Measurements from ENCODE around the gene GAS5.
"Not testable (repeated sequence)": the region's sequence is repeated elsewhere in the genome, so short reads cannot be mapped to it uniquely, and the experiment has no call there.

GAS5 gene

GRCh38 chr1:173867753-173868265 lies at the start of gene GAS5:
GAS5 (minus strand) TSS chr1:173867989.
- DNase-seq, result peak; percentile 98 to 99

DNA sequence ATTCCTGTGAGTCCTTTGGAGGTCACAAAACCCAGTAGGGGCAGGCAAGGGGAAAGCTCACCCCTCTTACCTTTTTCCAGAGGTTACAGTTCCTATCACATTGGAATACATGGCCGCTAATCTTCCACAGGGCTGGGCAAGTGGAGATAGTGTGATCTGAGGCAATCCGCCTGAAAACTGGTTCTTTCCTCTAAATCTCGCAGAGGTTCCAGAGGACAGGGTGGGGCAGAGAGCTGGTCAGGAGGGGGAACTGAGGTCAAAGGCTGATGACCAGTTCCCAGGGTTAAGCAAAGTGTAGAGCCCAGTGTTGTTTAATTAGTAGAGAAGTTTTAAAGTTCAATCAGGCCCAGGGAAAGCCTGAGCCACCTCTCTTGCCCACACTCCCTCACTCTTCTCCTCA lies 49.4 kb upstream of the GAS5 start, which contains the start of gene SERPINC1:
TSS of gene SERPINC1 (minus strand) at position 179 of the 400 bp plus-strand sequence. CDS start at position 111, 68 bp downstream.
- no peak for DNase-seq

GRCh38 chr1:173916667-173917066 lies 48.9 kb upstream of the GAS5 start:
- no peak for DNase-seq

GRCh38 chr1:173915596-173915995 lies 47.8 kb upstream of the GAS5 start:
- no peak for DNase-seq

GRCh38 chr1:173914366-173914871 lies 46.6 kb upstream of the GAS5 start:
- no peak for DNase-seq

- DNase-seq, result no peak
Observed at GRCh38 chr1:173913111-173913510, 45.3 kb upstream of the GAS5 start.

DNA sequence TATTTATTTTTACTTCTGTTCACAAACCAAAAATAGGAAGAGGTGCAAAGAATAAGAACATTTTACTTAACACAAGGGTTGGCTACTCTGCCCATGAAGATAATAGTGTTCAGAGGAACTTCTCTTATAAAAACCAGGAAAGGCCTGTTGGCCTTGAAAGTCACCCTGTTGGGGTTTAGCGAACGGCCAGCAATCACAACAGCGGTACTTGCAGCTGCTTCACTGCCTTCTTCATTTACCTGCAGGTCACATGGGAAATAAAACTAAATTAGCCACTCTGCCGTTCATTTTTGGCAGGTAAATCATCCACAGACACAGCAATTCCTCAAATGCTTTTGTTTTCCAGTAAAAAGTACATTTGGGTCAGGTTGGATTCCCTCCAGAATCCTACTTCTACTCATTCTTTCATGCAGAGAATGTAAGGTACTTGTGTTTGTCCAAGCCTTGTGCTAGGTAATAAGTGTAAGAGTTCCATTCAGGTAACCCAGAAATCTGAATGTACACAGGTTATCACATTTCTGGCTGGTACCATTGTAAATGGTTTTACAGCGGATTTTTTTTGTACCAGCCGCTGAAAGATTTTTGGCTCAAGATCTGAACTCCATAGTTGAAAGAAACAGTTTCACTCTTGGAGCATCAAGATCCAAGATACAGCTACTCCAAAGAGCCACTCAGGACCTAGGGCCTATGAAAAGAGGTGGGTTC lies 36.2 kb upstream of the GAS5 start:
- no peak for DNase-seq

- no peak for DNase-seq
Observed at GRCh38 chr1:173900992-173901391, 33.2 kb upstream of the GAS5 start.

DNA sequence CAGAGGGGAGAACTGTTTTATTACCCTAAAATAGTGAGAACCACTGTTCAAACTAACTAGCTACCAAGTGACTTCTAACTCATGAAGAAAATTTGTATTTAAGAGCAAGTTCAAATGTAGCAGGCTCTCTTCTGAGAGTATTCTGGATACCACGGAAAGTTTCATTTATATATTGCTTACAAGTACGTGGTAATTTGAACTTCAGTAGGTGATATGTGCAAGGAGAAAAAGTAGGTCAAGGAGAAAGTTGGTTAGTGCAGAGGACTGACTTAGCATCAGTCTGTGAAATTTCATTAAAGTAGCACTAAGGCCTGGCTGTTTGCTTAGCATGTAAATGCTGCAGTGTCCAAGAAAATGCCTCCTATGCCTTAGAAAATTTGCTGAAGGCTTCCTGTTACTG lies 32.6 kb upstream of the GAS5 start:
- DNase-seq, result no peak

- no peak for DNase-seq
Observed at GRCh38 chr1:173894189-173894588, 26.4 kb upstream of the GAS5 start.

- DNase-seq, result no peak
Observed at GRCh38 chr1:173893611-173894010, 25.8 kb upstream of the GAS5 start.

GRCh38 chr1:173889885-173890284 lies 22.1 kb upstream of the GAS5 start:
- DNase-seq, result no peak

DNA sequence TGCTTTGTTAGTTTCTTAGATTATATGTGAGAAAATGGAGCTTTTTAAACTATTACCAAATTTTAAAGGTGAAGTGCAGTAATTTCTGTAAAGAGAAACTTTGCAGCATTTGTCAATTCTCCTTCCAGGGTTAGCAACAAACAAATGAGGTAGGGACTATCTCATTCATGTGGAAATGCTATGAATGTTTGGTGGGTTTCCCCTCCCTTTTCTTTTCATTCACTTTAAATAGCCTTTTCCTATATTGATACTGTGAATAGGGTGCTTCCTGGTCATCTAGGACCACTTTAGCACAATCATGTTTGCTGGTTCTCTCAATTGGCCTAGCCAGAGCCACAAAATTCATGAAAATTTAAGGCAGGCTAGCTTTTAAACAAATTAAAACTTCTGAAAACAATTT lies 21.0 kb upstream of the GAS5 start:
- DNase-seq, result no peak

DNA sequence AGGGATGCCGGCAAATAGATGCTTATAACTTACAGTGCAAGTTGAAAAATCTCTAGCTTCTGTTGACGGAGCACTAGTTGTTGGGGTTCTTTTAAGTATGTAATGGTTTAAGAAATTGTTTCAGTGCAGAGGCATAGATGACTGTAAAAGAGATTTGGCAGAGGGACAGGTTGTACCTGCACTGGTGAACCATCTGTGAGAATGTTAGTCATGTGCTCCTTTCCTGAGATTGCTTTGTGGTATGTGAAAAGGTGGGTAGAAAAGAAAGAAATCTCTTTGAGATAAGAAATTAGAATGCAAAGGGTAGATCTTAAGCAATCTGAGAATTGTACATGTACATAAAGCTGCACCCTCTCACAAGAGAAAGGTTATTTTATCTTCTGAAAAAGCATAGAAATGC lies 19.8 kb upstream of the GAS5 start:
- no peak for DNase-seq

DNA sequence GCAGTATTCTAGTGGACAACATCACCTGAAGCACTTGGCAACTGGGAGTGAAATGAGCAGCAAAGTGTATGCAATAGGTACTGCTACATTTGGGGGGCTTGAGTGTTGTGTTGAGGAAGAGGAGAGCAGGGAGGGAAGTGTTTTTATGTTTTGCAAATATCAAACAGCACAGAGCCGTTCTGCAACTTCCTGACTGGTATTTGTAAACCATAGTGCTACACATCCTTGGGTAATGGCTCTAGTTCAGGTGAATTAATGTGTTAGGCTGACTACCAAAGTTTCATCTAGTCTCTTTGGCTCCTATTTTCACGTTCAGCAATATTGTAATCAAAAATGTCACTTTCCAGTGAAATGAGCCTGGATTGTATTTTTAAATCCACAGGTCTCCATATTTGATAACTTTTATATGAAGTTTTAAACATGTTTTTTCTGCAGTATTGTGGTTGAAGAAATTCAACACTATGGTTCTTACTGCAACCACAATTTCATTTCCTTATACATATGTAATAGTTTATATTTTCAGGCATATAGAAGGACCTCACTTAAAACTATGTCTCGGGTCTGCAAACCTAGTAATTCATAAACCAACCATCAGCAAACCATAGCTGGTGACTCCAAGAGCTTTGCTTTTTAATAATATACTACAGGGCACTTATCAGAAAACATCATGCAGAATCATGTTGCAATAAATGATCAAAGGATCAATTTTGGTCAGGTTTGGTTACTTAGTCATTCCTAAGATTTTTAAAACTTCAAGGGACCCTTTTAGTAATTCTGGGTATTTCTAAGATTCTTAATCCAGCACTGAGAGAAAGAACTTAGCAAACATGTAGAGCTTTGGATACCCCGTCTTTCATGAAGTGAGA lies 19.2 kb upstream of the GAS5 start:
- no peak for DNase-seq

GRCh38 chr1:173884701-173885100 lies 16.9 kb upstream of the GAS5 start:
- DNase-seq, result no peak

GRCh38 chr1:173881117-173881516 lies 13.3 kb upstream of the GAS5 start:
- DNase-seq, result not testable (repeated sequence)

DNA sequence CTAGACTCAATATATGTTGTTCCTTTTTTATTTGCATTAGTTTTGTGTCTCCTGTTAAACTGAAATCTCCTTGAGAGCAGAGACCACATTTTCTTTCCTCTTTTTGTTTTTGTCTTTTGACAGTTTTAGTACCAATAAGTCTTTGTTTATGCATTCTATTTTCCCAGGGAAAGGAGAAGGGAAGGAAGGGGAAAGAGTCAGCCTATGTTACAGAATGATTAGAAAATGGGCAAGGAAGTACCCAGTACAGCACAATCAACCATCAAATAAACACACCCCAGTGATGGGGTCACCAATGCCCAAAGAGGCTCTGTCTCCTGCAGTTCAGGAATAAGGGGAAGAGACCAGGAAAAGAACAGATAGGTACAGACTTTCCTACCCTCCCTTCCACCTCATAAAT lies 10.5 kb upstream of the GAS5 start:
- no peak for DNase-seq

DNA sequence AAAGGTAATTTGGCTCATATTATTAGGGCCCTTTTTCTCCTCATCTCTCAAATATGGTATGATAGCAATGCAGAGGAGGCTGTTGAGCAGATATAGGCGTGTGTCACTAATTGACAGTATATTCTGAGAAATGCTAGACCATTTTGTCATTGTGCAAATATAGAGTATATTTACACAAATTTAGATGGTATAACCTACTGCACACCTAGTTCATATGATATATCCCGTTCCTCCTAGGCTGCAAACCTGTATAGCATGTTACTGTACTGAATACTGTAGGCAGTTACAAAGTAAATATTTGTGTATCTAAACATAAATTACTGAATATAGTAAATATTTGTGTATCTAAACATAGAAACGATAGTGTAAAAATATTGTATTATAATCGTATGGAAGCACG lies 8.9 kb upstream of the GAS5 start:
- no peak for DNase-seq

GRCh38 chr1:173871500-173871899 lies 3.7 kb upstream of the GAS5 start:
- DNase-seq, result no peak

GRCh38 chr1:173871091-173871490 lies 3.3 kb upstream of the GAS5 start:
- no peak for DNase-seq

DNA sequence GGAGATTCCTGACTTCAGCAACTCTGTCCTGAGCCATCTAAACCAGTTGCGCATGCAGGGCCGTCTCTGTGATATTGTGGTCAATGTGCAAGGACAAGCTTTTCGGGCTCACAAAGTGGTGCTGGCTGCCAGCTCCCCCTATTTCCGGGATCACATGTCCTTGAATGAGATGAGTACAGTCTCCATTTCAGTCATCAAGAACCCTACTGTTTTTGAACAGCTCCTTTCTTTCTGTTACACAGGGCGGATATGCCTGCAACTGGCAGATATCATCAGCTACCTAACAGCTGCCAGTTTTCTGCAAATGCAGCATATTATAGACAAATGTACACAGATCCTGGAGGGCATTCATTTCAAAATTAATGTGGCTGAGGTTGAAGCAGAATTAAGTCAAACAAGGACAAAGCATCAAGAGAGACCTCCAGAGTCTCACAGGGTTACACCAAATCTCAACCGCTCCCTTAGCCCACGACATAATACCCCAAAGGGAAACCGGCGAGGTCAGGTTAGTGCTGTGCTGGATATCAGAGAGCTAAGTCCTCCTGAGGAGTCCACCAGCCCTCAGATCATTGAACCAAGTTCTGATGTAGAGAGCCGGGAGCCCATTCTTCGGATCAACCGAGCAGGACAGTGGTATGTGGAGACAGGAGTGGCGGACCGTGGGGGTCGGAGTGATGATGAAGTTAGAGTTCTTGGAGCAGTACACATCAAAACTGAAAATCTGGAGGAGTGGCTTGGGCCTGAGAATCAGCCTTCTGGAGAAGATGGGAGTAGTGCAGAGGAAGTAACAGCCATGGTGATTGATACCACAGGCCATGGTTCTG lies 2.7 kb upstream of the GAS5 start:
- no peak for DNase-seq

DNA sequence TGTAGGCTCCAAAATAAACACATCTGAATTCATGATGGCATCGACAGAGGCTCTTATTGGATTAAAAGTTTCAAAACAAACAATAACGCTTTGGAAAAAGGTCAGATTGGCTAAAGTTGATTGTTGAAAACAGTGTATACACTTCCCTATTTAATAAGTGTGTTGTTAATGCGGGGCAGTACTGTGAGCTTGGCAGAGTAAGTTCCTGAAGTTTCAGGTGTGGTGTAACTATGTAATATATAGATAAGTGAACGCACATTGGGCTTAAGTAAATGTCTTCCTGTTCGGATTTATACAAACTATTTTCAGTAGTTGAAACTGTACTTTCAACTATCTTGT lies 1.2 kb upstream of the GAS5 start:
- DNase-seq, result no peak

Measured in NCI-H1930 (cell line).